Neural cell (in vitro differentiated cells): ENCODE measurements around the gene KIF5A. TPM values are rescaled to one million over a fixed set of nuclear protein-coding genes. Genes with fewer than 3 reads are reported as not detected.

Experiments
- H2AFZ ChIP-seq: fragments of 200-600, 300-800 bp; sonication (generic), shearing (Covaris generic); 2 replicates; pipeline ENCODE4 v1.6.0; 2014; ENCODE audit warnings: low read depth, mild to moderate bottlenecking, antibody characterized with exemption, low read length, moderate library complexity
- H3F3A ChIP-seq: fragments of 200-600 bp; shearing (Covaris generic); 2 replicates; pipeline ENCODE4 v1.6.1; 2016; ENCODE audit warnings: mild to moderate bottlenecking, moderate library complexity, mixed read lengths, antibody characterized with exemption, low read length; ENCODE audit not compliant: insufficient read depth, poor library complexity, severe bottlenecking
- H3K27ac ChIP-seq: fragments of 200-600, 300-800 bp; sonication (generic), shearing (Covaris generic); 2 replicates; pipeline ENCODE4 v1.5.1; 2014; ENCODE audit warnings: mild to moderate bottlenecking, low read length, moderate library complexity
- H3K27me3 ChIP-seq: fragments of 300-800, 200-600 bp; sonication (generic), shearing (Covaris generic); 2 replicates; pipeline ENCODE4 v1.6.0; 2014; ENCODE audit warnings: mild to moderate bottlenecking, low read depth, low read length, moderate library complexity; ENCODE audit not compliant: insufficient read depth
- H3K36me3 ChIP-seq: fragments of 300-800, 200-600 bp; sonication (generic), shearing (Covaris generic); 2 replicates; pipeline ENCODE4 v1.5.1; 2014; ENCODE audit warnings: mild to moderate bottlenecking, antibody characterized with exemption, low read length, moderate library complexity; ENCODE audit not compliant: insufficient read depth
- H3K4me2 ChIP-seq: fragments of 300-800, 200-600 bp; sonication (generic), shearing (Covaris generic); 2 replicates; pipeline ENCODE4 v1.6.0; 2014; ENCODE audit warnings: mild to moderate bottlenecking, low read length
- H3K4me3 ChIP-seq: fragments of 300-800, 200-600 bp; sonication (generic), shearing (Covaris generic); 2 replicates; pipeline ENCODE4 v1.5.1; 2014; ENCODE audit warnings: mild to moderate bottlenecking, low read length, moderate library complexity
- H3K79me2 ChIP-seq: fragments of 200-600 bp; shearing (Covaris generic); replicated peaks from 2 replicates; pipeline ENCODE4 v1.6.0; 2014; ENCODE audit warnings: mild to moderate bottlenecking, low read length, moderate library complexity; ENCODE audit not compliant: insufficient read depth
- H3K9ac ChIP-seq: fragments of 300-800, 200-600 bp; sonication (generic), shearing (Covaris generic); 2 replicates; pipeline ENCODE4 v1.6.1; 2016; ENCODE audit warnings: mild to moderate bottlenecking, low read length, mixed read lengths
- H3K9me2 ChIP-seq: fragments of 200-600 bp; shearing (Covaris generic); 2 replicates; pipeline ENCODE4 v1.6.1; 2016; ENCODE audit warnings: mild to moderate bottlenecking, low read length, mixed read lengths; ENCODE audit not compliant: insufficient read depth
- H3K9me3 ChIP-seq: fragments of 200-600, 300-800 bp; sonication (generic), shearing (Covaris generic); 2 replicates; pipeline ENCODE4 v1.6.1; 2016; ENCODE audit warnings: mild to moderate bottlenecking, mixed run types, low read length, moderate library complexity, mixed read lengths
- H4K20me1 ChIP-seq: fragments of 200-600 bp; shearing (Covaris generic); 2 replicates; pipeline ENCODE4 v1.6.1; 2016; ENCODE audit warnings: mild to moderate bottlenecking, mixed run types; ENCODE audit not compliant: insufficient read depth
- EP300 ChIP-seq: fragments of 450-650 bp; conservative IDR thresholded peaks from 2 replicates; pipeline ENCODE4 v1.6.1; 2014; ENCODE audit warnings: antibody characterized with exemption, mild to moderate bottlenecking, moderate library complexity; ENCODE audit not compliant: poor library complexity, severe bottlenecking
- EZH2 ChIP-seq: fragments of 200-600, 300-800 bp; shearing (Covaris generic), sonication (generic); IDR thresholded peaks from 2 replicates; pipeline ENCODE4 v1.6.1; 2014; ENCODE audit warnings: antibody characterized with exemption, low read length, borderline replicate concordance, mild to moderate bottlenecking; ENCODE audit not compliant: insufficient read depth, poor library complexity, severe bottlenecking
- MXI1 ChIP-seq: fragments of 450-650 bp; conservative IDR thresholded peaks from 2 replicates; pipeline ENCODE4 v1.6.1; 2014; ENCODE audit warnings: antibody characterized with exemption, mild to moderate bottlenecking; ENCODE audit not compliant: poor library complexity, severe bottlenecking
- POLR2AphosphoS5 ChIP-seq: IDR thresholded peaks from 2 replicates; pipeline ENCODE4 v1.6.1; 2012
- RAD21 ChIP-seq: fragments of 450-650 bp; conservative IDR thresholded peaks from 2 replicates; pipeline ENCODE4 v1.6.1; 2014; ENCODE audit warnings: antibody characterized with exemption, mild to moderate bottlenecking, moderate library complexity
- SMC3 ChIP-seq: fragments of 450-650 bp; conservative IDR thresholded peaks from 2 replicates; pipeline ENCODE4 v1.6.1; 2014; ENCODE audit warnings: antibody characterized with exemption, mild to moderate bottlenecking, moderate library complexity; ENCODE audit not compliant: poor library complexity
- TAF1 ChIP-seq: IDR thresholded peaks from 2 replicates; pipeline ENCODE4 v1.6.1; 2012; ENCODE audit warnings: low read depth
- polyA plus RNA-seq: library from polyadenylated mRNA; depleted of rRNA; stranded (reverse); fragments of >200 nt; gene quantifications from 2 replicates; pipeline ENCODE4 v1.2.3, GENCODE V29; 2014
- TF ChIP-seq, protein P1 (sequence below): fragments of 450-650 bp; IDR thresholded peaks from 2 replicates; pipeline ENCODE4 v1.5.1; 2014; ENCODE audit warnings: antibody characterized with exemption, mild to moderate bottlenecking, moderate library complexity; ENCODE audit not compliant: poor library complexity, severe bottlenecking
- TF ChIP-seq, protein P2 (sequence below): IDR thresholded peaks from 2 replicates; pipeline ENCODE4 v1.6.1; 2012; ENCODE audit warnings: borderline replicate concordance

Gene KIF5A
- polyA plus RNA-seq, 1 donor from 2014 or later: 58.8 TPM

DNA sequence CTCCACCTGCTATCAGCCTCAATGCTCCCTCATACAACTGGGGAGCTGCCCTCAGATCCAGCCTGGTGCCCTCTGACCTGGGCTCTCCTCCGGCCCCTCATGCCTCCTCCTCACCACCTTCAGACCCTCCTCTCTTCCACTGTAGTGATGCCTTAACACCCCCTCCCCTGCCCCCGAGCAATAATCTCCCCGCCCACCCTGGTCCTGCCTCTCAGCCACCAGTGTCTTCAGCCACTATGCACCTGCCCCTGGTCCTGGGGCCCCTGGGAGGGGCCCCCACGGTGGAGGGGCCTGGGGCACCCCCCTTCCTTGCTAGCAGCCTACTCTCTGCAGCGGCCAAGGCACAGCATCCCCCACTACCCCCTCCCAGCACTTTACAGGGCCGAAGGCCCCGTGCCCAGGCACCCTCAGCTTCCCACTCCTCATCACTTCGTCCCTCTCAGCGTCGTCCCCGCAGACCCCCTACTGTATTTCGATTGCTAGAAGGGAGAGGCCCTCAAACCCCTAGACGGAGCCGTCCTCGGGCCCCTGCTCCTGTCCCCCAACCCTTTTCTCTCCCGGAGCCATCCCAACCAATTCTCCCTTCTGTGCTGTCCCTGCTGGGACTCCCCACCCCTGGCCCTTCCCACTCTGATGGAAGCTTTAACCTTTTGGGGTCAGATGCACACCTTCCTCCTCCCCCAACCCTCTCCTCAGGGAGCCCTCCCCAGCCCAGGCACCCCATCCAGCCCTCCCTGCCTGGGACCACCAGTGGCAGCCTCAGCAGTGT, 24.0 kb upstream of the KIF5A start:
- H3K4me2 ChIP-seq: no peak overlapping the region
- no peaks in the 10 kb centered on the region for H3K9me3 ChIP-seq
- H4K20me1 ChIP-seq: no peaks in the 10 kb centered on the region
- peaks cover 4% of the 10 kb centered on the region for H3F3A ChIP-seq
- no peak overlapping the region for H3K9ac ChIP-seq
- H3K79me2 ChIP-seq: peaks cover 18% of the 10 kb centered on the region
- peak overlapping the region; percentile 86 for H3K4me3 ChIP-seq
- no peaks in the 10 kb centered on the region for H3K36me3 ChIP-seq
- H2AFZ ChIP-seq: no peak overlapping the region
- no peaks in the 10 kb centered on the region for H3K27me3 ChIP-seq
- no peaks in the 10 kb centered on the region for H3K9me2 ChIP-seq
- H3K27ac ChIP-seq: no peak overlapping the region
- no peak for TF ChIP-seq MXI1
- no peak for TF ChIP-seq SMC3
- TF ChIP-seq RAD21: no peak
- TF ChIP-seq TAF1: no peak

DNA sequence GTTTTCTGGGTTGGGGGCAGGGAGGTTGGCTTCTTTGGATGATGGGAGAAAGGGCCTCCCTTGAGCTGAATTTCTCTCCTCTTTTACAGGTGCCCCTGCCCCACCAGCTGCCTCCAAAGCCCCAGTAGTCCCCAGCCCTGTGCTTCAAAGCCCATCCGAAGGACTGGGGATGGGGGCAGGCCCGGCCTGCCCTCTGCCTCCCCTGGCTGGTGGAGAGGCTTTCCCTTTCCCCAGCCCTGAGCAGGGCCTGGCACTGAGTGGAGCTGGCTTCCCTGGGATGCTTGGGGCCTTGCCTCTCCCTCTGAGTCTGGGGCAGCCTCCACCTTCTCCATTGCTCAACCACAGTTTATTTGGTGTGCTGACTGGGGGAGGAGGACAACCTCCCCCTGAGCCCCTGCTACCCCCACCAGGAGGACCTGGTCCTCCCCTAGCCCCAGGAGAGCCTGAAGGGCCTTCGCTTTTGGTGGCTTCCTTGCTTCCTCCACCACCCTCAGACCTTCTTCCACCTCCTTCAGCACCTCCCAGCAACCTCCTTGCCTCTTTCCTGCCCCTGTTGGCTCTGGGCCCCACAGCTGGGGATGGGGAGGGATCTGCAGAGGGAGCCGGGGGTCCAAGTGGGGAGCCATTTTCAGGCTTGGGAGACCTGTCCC, 23.2 kb upstream of the KIF5A start:
- H4K20me1 ChIP-seq: no peaks in the 10 kb centered on the region

More for the DNA sequence above, 23.2 kb upstream of the KIF5A start:
- Histone ChIP-seq H3K4me3 (no peak overlapping the region), H2AFZ (no peak overlapping the region), H3K36me3 (no peaks in the 10 kb centered on the region), H3K9me3 (no peaks in the 10 kb centered on the region), H3K27ac (no peak overlapping the region), H3K4me2 (no peak overlapping the region), H3F3A (peaks cover 4% of the 10 kb centered on the region), H3K27me3 (no peaks in the 10 kb centered on the region), H3K9me2 (no peaks in the 10 kb centered on the region), H3K79me2 (peaks cover 18% of the 10 kb centered on the region), H3K9ac (no peak overlapping the region)
- TF ChIP-seq MXI1: no peak
- no peak for TF ChIP-seq POLR2AphosphoS5
- TF ChIP-seq EZH2: no peak
- no peak for TF ChIP-seq SMC3
- TF ChIP-seq, protein P1, sequence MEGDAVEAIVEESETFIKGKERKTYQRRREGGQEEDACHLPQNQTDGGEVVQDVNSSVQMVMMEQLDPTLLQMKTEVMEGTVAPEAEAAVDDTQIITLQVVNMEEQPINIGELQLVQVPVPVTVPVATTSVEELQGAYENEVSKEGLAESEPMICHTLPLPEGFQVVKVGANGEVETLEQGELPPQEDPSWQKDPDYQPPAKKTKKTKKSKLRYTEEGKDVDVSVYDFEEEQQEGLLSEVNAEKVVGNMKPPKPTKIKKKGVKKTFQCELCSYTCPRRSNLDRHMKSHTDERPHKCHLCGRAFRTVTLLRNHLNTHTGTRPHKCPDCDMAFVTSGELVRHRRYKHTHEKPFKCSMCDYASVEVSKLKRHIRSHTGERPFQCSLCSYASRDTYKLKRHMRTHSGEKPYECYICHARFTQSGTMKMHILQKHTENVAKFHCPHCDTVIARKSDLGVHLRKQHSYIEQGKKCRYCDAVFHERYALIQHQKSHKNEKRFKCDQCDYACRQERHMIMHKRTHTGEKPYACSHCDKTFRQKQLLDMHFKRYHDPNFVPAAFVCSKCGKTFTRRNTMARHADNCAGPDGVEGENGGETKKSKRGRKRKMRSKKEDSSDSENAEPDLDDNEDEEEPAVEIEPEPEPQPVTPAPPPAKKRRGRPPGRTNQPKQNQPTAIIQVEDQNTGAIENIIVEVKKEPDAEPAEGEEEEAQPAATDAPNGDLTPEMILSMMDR: no peak
- no peak for TF ChIP-seq RAD21
- no peak for TF ChIP-seq EP300
- TF ChIP-seq TAF1: no peak
- TF ChIP-seq, protein P2, sequence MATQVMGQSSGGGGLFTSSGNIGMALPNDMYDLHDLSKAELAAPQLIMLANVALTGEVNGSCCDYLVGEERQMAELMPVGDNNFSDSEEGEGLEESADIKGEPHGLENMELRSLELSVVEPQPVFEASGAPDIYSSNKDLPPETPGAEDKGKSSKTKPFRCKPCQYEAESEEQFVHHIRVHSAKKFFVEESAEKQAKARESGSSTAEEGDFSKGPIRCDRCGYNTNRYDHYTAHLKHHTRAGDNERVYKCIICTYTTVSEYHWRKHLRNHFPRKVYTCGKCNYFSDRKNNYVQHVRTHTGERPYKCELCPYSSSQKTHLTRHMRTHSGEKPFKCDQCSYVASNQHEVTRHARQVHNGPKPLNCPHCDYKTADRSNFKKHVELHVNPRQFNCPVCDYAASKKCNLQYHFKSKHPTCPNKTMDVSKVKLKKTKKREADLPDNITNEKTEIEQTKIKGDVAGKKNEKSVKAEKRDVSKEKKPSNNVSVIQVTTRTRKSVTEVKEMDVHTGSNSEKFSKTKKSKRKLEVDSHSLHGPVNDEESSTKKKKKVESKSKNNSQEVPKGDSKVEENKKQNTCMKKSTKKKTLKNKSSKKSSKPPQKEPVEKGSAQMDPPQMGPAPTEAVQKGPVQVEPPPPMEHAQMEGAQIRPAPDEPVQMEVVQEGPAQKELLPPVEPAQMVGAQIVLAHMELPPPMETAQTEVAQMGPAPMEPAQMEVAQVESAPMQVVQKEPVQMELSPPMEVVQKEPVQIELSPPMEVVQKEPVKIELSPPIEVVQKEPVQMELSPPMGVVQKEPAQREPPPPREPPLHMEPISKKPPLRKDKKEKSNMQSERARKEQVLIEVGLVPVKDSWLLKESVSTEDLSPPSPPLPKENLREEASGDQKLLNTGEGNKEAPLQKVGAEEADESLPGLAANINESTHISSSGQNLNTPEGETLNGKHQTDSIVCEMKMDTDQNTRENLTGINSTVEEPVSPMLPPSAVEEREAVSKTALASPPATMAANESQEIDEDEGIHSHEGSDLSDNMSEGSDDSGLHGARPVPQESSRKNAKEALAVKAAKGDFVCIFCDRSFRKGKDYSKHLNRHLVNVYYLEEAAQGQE: no peak
